Cardiac muscle cell (in vitro differentiated cells and primary cell): ENCODE data around the gene CPTP. TPM values are rescaled to one million over a fixed set of nuclear protein-coding genes. Genes with fewer than 3 reads are reported as not detected.
"Not testable (repeated sequence)": the region's sequence is repeated elsewhere in the genome, so short reads cannot be mapped to it uniquely, and the experiment has no call there.

Source experiments
- DNase-seq, 2 donors: peaks; one replicate each; pipeline versions ENCODE4 v3.0.0 to v3.0.0-alpha.2; 2010 to 2017; ENCODE audit warnings: low read depth in 1 of 2, low spot score in 1 of 2
- H3K27ac ChIP-seq: fragments of 200-600 bp; sonication (generic); 2 replicates; pipeline ENCODE4 v1.5.1; 2016
- H3K27me3 ChIP-seq: fragments of 200-600 bp; sonication (generic); 2 replicates; pipeline ENCODE4 v1.6.0; 2016; ENCODE audit warnings: control low read depth
- H3K36me3 ChIP-seq: fragments of 200-600 bp; sonication (generic); 2 replicates; pipeline ENCODE4 v1.5.1; 2016; ENCODE audit warnings: control low read depth
- H3K4me1 ChIP-seq: fragments of 200-600 bp; sonication (generic); 2 replicates; pipeline ENCODE4 v1.8.1; 2017; ENCODE audit warnings: low read depth, mild to moderate bottlenecking, mixed run types
- H3K4me3 ChIP-seq: fragments of 200-600 bp; sonication (generic); 2 replicates; pipeline ENCODE4 v1.5.1; 2016; ENCODE audit warnings: mild to moderate bottlenecking
- H3K9me3 ChIP-seq: fragments of 200-600 bp; sonication (generic); 2 replicates; pipeline ENCODE4 v1.5.1; 2017; ENCODE audit warnings: low read depth, mild to moderate bottlenecking, control low read depth
- CTCF ChIP-seq: IDR thresholded peaks from 2 replicates; pipeline ENCODE4 v1.5.1; 2012; ENCODE audit warnings: low read depth, mild to moderate bottlenecking, low read length
- polyA plus RNA-seq: library from polyadenylated mRNA; unstranded; fragments of >200 nt; fragmentation: Nextera tagmentation; extraction: Ambion mirVana; gene quantifications from 2 replicates; pipeline ENCODE4 v1.2.1, GENCODE V29; 2016
- total RNA-seq: library from RNA; depleted of rRNA; stranded (reverse); fragments of >200 nt; gene quantifications from 2 replicates; pipeline ENCODE4 v1.2.3, GENCODE V29; 2016

CPTP gene
- total and polyA plus RNA-seq, 2 experiments from 2014 or later: 33.7 to 38.5 TPM

- Histone ChIP-seq H3K4me1 (peaks cover 4% of the 10 kb centered on the region), H3K9me3 (no peaks in the 10 kb centered on the region), H3K27me3 (no peaks in the 10 kb centered on the region), H3K4me3 (no peak overlapping the region), H3K27ac (no peak overlapping the region), H3K36me3 (no peaks in the 10 kb centered on the region)
- no peak for DNase-seq
- TF ChIP-seq CTCF: no peak
Observed at GRCh38 chr1:1365875-1366698, 41.5 kb downstream of the CPTP start.

- Histone ChIP-seq H3K27me3 (no peaks in the 10 kb centered on the region), H3K27ac (no peak overlapping the region), H3K4me3 (no peak overlapping the region), H3K4me1 (peaks cover 3% of the 10 kb centered on the region), H3K9me3 (no peaks in the 10 kb centered on the region), H3K36me3 (no peaks in the 10 kb centered on the region)
- TF ChIP-seq CTCF: no peak
- no peak for DNase-seq
Observed at GRCh38 chr1:1366699-1367066, 42.1 kb downstream of the CPTP start.

- H3K27ac ChIP-seq: no peak overlapping the region
- no peaks in the 10 kb centered on the region for H3K27me3 ChIP-seq
- DNase-seq: no peak
- no peaks in the 10 kb centered on the region for H3K4me1 ChIP-seq
- TF ChIP-seq CTCF: no peak
- H3K9me3 ChIP-seq: no peaks in the 10 kb centered on the region
- no peaks in the 10 kb centered on the region for H3K36me3 ChIP-seq
- no peak overlapping the region for H3K4me3 ChIP-seq
Observed at GRCh38 chr1:1367315-1367714, 42.7 kb downstream of the CPTP start.

GRCh38 chr1:1370094-1370493 is 45.5 kb downstream of the CPTP start:
- H3K4me3 ChIP-seq, H3K9me3 ChIP-seq, H3K27ac ChIP-seq, H3K27me3 ChIP-seq, DNase-seq, H3K36me3 ChIP-seq, H3K4me1 ChIP-seq: not testable (repeated sequence)

- H3K9me3 ChIP-seq: no peaks in the 10 kb centered on the region
- H3K27me3 ChIP-seq: no peaks in the 10 kb centered on the region
- peaks cover 5% of the 10 kb centered on the region for H3K4me1 ChIP-seq
- no peak for DNase-seq
- no peak overlapping the region for H3K4me3 ChIP-seq
- no peak overlapping the region for H3K27ac ChIP-seq
- H3K36me3 ChIP-seq: peaks cover 4% of the 10 kb centered on the region
- no peak for TF ChIP-seq CTCF
Observed at GRCh38 chr1:1370771-1371300, 46.2 kb downstream of the CPTP start.

- DNase-seq: peak in 1 of 2 donors; percentile 24
- no peak overlapping the region for H3K4me3 ChIP-seq
- no peaks in the 10 kb centered on the region for H3K27me3 ChIP-seq
- no peak overlapping the region for H3K27ac ChIP-seq
- H3K36me3 ChIP-seq: peaks cover 4% of the 10 kb centered on the region
- H3K9me3 ChIP-seq: no peaks in the 10 kb centered on the region
- peaks cover 5% of the 10 kb centered on the region for H3K4me1 ChIP-seq
- TF ChIP-seq CTCF: no peak
Observed at GRCh38 chr1:1371364-1371745, 46.8 kb downstream of the CPTP start.
